Ecto neural progenitor cell (in vitro differentiated cells): ENCODE measurements around the gene FMO4.
"Not testable (repeated sequence)": the region's sequence is repeated elsewhere in the genome, so short reads cannot be mapped to it uniquely, and the experiment has no call there.

ENCODE experiments used
- DNase-seq: peaks from one replicate; pipeline ENCODE4 v3.0.0-alpha.2; 2018; ENCODE audit warnings: low spot score

FMO4 gene

GRCh38 chr1:171313835-171314320 lies at the start of gene FMO4:
Gene FMO4, plus strand, starts transcription at chr1:171314183. Its CDS starts 5,643 bp downstream, at chr1:171319826.
- DNase-seq: peak; percentile 81

GRCh38 chr1:171265686-171266085 lies 48.3 kb upstream of the FMO4 start:
- no peak for DNase-seq

- DNase-seq: no peak
Observed at GRCh38 chr1:171266930-171267329, 47.1 kb upstream of the FMO4 start.

- no peak for DNase-seq
Observed at GRCh38 chr1:171267391-171267790, 46.6 kb upstream of the FMO4 start.

- DNase-seq: no peak
Observed at GRCh38 chr1:171270806-171271205, 43.2 kb upstream of the FMO4 start.

GRCh38 chr1:171277534-171277933 lies 36.4 kb upstream of the FMO4 start:
- no peak for DNase-seq

GRCh38 chr1:171279234-171279633 lies 34.7 kb upstream of the FMO4 start:
- DNase-seq: no peak

GRCh38 chr1:171279678-171280077 lies 34.3 kb upstream of the FMO4 start:
- DNase-seq: no peak

GRCh38 chr1:171280599-171280998 lies 33.4 kb upstream of the FMO4 start:
- no peak for DNase-seq

- DNase-seq: no peak
Observed at GRCh38 chr1:171286032-171286705, 27.8 kb upstream of the FMO4 start.

GRCh38 chr1:171290621-171291020 lies 23.4 kb upstream of the FMO4 start:
- no peak for DNase-seq

- DNase-seq: no peak
Observed at GRCh38 chr1:171292799-171293198, 21.2 kb upstream of the FMO4 start.

GRCh38 chr1:171295383-171295782 lies 18.6 kb upstream of the FMO4 start:
- DNase-seq: not testable (repeated sequence)

- DNase-seq: no peak
Observed at GRCh38 chr1:171295821-171296220, 18.2 kb upstream of the FMO4 start.

- DNase-seq: no peak
Observed at GRCh38 chr1:171296897-171297296, 17.1 kb upstream of the FMO4 start.

- DNase-seq: no peak
Observed at GRCh38 chr1:171298696-171299095, 15.3 kb upstream of the FMO4 start.

- no peak for DNase-seq
Observed at GRCh38 chr1:171299342-171299741, 14.6 kb upstream of the FMO4 start.

- DNase-seq: no peak
Observed at GRCh38 chr1:171300401-171300800, 13.6 kb upstream of the FMO4 start.

- no peak for DNase-seq
Observed at GRCh38 chr1:171310661-171311087, 3.3 kb upstream of the FMO4 start.

GRCh38 chr1:171311771-171312558 lies 2.0 kb upstream of the FMO4 start:
- DNase-seq: no peak

- no peak for DNase-seq
Observed at GRCh38 chr1:171313319-171313834, 606 bp upstream of the FMO4 start.

GRCh38 chr1:171329251-171329650 lies 15.3 kb downstream of the FMO4 start:
- no peak for DNase-seq

- no peak for DNase-seq
Observed at GRCh38 chr1:171334024-171334640, 20.1 kb downstream of the FMO4 start.
